Activated CD4-positive, alpha-beta T cell treated with anti-CD3 and anti-CD28 coated beads, Interleukin-2, amount 10 ng/mL, durations not matched to agents 24 days and 14 days (primary cell): Measurements from ENCODE around the gene ATP2B2. TPM values are rescaled to one million over a fixed set of nuclear protein-coding genes. Genes with fewer than 3 reads are reported as not detected.

Experiments
- DNase-seq: peaks from one replicate; pipeline ENCODE4 v3.0.0; 2022
- H3K27ac Mint-ChIP-seq: one replicate; pipeline ENCODE4 v1.8.0; 2022; ENCODE audit warnings: mild to moderate bottlenecking, mixed read lengths
- H3K27me3 Mint-ChIP-seq: one replicate; pipeline ENCODE4 v1.8.0; 2022; ENCODE audit warnings: mixed read lengths
- H3K36me3 Mint-ChIP-seq: one replicate; pipeline ENCODE4 v1.8.0; 2022; ENCODE audit warnings: low read depth, mild to moderate bottlenecking, mixed read lengths
- H3K4me1 Mint-ChIP-seq: one replicate; pipeline ENCODE4 v1.8.0; 2021; ENCODE audit warnings: mixed read lengths
- H3K4me3 Mint-ChIP-seq: one replicate; pipeline ENCODE4 v1.8.0; 2022; ENCODE audit warnings: mild to moderate bottlenecking, moderate library complexity, mixed read lengths
- H3K9me3 Mint-ChIP-seq: one replicate; pipeline ENCODE4 v1.8.0; 2021; ENCODE audit warnings: mixed read lengths
- intact Hi-C: fragments of 100-400 bp; cut with micrococcal nuclease; formaldehyde crosslinking; loops from one replicate; pipeline ENCODE4 v1.15.1; 2023
- total RNA-seq: library from RNA; stranded (reverse); gene quantifications from 2 replicates; pipeline ENCODE4 v1.2.3, GENCODE V29; 2022

Gene ATP2B2
- total RNA-seq, 1 donor from 2014 or later: not detected

- H3K27ac Mint-ChIP-seq: no peak overlapping the region
- H3K9me3 Mint-ChIP-seq: no peaks in the 10 kb centered on the region
- H3K4me3 Mint-ChIP-seq: no peak overlapping the region
- H3K4me1 Mint-ChIP-seq: no peaks in the 10 kb centered on the region
- H3K36me3 Mint-ChIP-seq: no peaks in the 10 kb centered on the region
- DNase-seq: no peak
- H3K27me3 Mint-ChIP-seq: peaks cover 13% of the 10 kb centered on the region
- intact Hi-C loops: no loop called here
Measured at GRCh38 chr3:10501664-10502052, 3.7 kb downstream of the ATP2B2 start.

DNA sequence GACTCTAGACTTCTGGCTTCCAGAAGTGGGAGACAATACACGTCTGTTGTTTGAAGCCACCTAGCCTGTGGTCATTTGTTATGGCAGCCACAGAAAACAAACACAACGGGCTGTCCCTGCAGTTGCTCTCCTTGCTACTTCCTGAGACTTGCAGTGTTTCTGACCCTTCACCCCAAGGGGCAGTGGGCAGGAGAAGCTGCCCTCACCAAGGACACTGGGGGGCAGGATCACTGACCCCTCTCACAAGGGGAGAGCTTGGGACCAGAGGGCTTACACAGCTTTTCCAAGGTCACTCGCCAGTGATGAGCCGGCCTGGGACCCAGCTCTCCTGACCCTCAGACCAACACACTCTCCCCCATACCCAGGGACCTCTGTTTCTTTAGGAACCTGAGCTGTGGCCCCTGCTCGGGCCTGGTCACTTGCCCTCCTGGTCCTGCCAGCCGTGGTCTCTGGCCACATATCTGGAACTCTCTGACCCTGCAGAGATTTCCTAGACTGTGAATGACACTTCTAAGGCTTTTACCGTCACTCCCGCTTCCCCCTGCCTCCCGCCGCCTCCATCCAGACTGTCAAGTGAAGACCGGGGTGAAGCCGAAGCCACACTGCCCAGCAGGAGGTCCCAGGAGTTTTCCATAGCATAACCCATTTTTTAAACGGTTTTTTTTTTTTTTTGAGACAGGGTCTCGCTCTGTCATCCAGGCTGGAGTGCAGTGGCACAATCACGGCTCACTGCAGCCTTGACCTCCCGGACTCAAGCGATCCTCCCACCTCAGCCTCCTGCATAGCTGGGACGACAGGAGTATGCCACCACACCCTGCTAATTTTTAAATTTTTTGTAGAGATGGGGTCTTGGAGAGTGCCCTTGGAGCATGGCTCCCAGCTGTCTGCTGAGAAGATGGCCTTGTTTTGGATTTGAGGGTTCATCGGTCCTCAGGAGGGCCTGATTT lies 4.4 kb downstream of the ATP2B2 start:
- H3K9me3 Mint-ChIP-seq: no peaks in the 10 kb centered on the region
- H3K27me3 Mint-ChIP-seq: peaks cover 15% of the 10 kb centered on the region
- H3K4me1 Mint-ChIP-seq: no peaks in the 10 kb centered on the region
- no peaks in the 10 kb centered on the region for H3K36me3 Mint-ChIP-seq
- intact Hi-C loops: no loop called here
- H3K27ac Mint-ChIP-seq: no peak overlapping the region
- DNase-seq: no peak
- H3K4me3 Mint-ChIP-seq: no peak overlapping the region

DNA sequence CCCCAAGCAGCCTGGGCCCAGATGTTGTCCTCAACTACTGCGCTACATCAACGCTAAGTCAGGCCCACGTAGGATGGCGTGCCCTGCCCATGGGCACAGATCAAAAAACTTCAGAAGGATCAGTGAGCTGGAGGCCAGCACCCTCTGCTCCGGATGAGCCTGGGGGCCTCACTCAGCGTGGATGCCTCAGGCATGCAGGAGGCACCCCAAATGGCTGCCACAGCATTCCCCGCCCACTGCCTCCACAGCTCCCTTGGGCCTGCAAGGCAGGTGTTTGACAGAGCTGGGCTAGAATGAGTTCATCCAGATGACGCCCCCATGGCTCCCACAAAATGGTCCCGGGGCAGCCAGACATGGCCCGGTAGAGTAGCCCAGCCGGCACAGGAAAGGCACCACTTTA lies 7.1 kb downstream of the ATP2B2 start:
- Mint-ChIP-seq H3K9me3 (no peaks in the 10 kb centered on the region), H3K36me3 (no peaks in the 10 kb centered on the region), H3K27me3 (peaks cover 3% of the 10 kb centered on the region), H3K4me1 (no peaks in the 10 kb centered on the region), H3K4me3 (no peak overlapping the region), H3K27ac (no peak overlapping the region)
- intact Hi-C loops: no loop called here
- DNase-seq: no peak

GRCh38 chr3:10497439-10497838 lies 7.9 kb downstream of the ATP2B2 start:
- H3K4me3 Mint-ChIP-seq: no peak overlapping the region
- no peaks in the 10 kb centered on the region for H3K36me3 Mint-ChIP-seq
- intact Hi-C loops: no loop called here
- peaks cover 3% of the 10 kb centered on the region for H3K27me3 Mint-ChIP-seq
- DNase-seq: no peak
- no peaks in the 10 kb centered on the region for H3K9me3 Mint-ChIP-seq
- no peaks in the 10 kb centered on the region for H3K4me1 Mint-ChIP-seq
- H3K27ac Mint-ChIP-seq: no peak overlapping the region

GRCh38 chr3:10496121-10496863 lies 9.1 kb downstream of the ATP2B2 start:
- H3K4me3 Mint-ChIP-seq: no peak overlapping the region
- no peaks in the 10 kb centered on the region for H3K4me1 Mint-ChIP-seq
- H3K9me3 Mint-ChIP-seq: no peaks in the 10 kb centered on the region
- no peaks in the 10 kb centered on the region for H3K36me3 Mint-ChIP-seq
- peaks cover 3% of the 10 kb centered on the region for H3K27me3 Mint-ChIP-seq
- H3K27ac Mint-ChIP-seq: no peak overlapping the region
- intact Hi-C loops: no loop called here
- no peak for DNase-seq

DNA sequence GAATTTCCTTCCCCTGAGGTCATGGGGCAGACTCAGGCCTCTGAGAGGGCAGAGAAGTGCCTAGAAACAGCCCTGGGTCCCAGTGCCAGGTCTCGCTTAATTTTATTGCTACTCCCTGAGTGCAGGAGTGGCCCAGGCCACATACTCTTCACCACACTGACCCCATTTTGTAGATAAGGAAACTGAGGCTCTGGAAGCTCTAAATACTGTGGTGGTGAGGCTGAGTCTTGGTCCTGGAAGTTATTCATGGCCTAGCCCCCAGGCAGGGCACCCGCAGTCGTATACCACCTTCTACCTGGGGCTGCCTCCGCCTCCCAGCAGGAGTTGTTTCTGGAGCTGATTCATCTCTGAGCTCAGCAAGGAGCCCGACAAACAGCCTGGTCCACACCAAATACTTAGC lies 9.8 kb downstream of the ATP2B2 start:
- Mint-ChIP-seq H3K27me3 (peaks cover 3% of the 10 kb centered on the region), H3K9me3 (no peaks in the 10 kb centered on the region), H3K4me1 (no peaks in the 10 kb centered on the region), H3K4me3 (no peak overlapping the region), H3K27ac (no peak overlapping the region), H3K36me3 (no peaks in the 10 kb centered on the region)
- intact Hi-C loops: no loop called here
- no peak for DNase-seq

GRCh38 chr3:10495003-10495402 lies 10.4 kb downstream of the ATP2B2 start:
- H3K9me3 Mint-ChIP-seq: no peaks in the 10 kb centered on the region
- H3K4me1 Mint-ChIP-seq: no peaks in the 10 kb centered on the region
- H3K36me3 Mint-ChIP-seq: no peaks in the 10 kb centered on the region
- peaks cover 4% of the 10 kb centered on the region for H3K27me3 Mint-ChIP-seq
- no peak for DNase-seq
- H3K4me3 Mint-ChIP-seq: no peak overlapping the region
- no peak overlapping the region for H3K27ac Mint-ChIP-seq
- intact Hi-C loops: no loop called here

- no peaks in the 10 kb centered on the region for H3K9me3 Mint-ChIP-seq
- H3K27ac Mint-ChIP-seq: no peak overlapping the region
- H3K36me3 Mint-ChIP-seq: no peaks in the 10 kb centered on the region
- H3K4me1 Mint-ChIP-seq: no peaks in the 10 kb centered on the region
- peaks cover 5% of the 10 kb centered on the region for H3K27me3 Mint-ChIP-seq
- no peak for DNase-seq
- intact Hi-C loops: no loop called here
- no peak overlapping the region for H3K4me3 Mint-ChIP-seq
Measured at GRCh38 chr3:10494180-10494579, 11.2 kb downstream of the ATP2B2 start.

DNA sequence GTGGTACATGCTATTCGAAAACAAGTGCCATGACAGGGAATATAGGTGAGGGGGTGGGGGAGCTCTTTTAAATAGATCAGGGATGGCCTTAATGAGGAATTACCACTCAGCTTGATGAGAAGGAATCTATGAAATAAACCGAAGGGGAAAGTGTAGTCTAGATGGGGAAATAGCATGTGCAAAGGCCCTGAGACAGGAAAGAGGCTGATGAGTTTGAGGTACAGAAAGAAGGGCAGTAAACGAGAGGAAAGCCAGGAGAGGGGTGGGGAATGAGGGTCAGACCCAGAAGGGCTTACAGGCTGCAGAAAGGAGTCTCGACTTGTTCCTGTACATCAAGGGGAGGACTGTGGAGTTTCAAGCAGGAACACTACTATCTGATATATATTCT lies 12.2 kb downstream of the ATP2B2 start:
- Mint-ChIP-seq H3K27me3 (peaks cover 5% of the 10 kb centered on the region), H3K27ac (no peak overlapping the region), H3K36me3 (no peaks in the 10 kb centered on the region), H3K4me1 (no peaks in the 10 kb centered on the region), H3K9me3 (no peaks in the 10 kb centered on the region), H3K4me3 (no peak overlapping the region)
- DNase-seq: no peak
- intact Hi-C loops: no loop called here

- H3K4me1 Mint-ChIP-seq: no peaks in the 10 kb centered on the region
- no peaks in the 10 kb centered on the region for H3K36me3 Mint-ChIP-seq
- no peak overlapping the region for H3K27ac Mint-ChIP-seq
- no peaks in the 10 kb centered on the region for H3K9me3 Mint-ChIP-seq
- intact Hi-C loops: no loop called here
- no peak overlapping the region for H3K4me3 Mint-ChIP-seq
- no peak for DNase-seq
- peaks cover 5% of the 10 kb centered on the region for H3K27me3 Mint-ChIP-seq
Measured at GRCh38 chr3:10492364-10493201, 12.8 kb downstream of the ATP2B2 start.

GRCh38 chr3:10489746-10490483 lies 15.5 kb downstream of the ATP2B2 start:
- peaks cover 3% of the 10 kb centered on the region for H3K27me3 Mint-ChIP-seq
- intact Hi-C loops: no loop called here
- H3K36me3 Mint-ChIP-seq: no peaks in the 10 kb centered on the region
- no peak overlapping the region for H3K27ac Mint-ChIP-seq
- H3K9me3 Mint-ChIP-seq: no peaks in the 10 kb centered on the region
- H3K4me1 Mint-ChIP-seq: no peaks in the 10 kb centered on the region
- DNase-seq: no peak
- H3K4me3 Mint-ChIP-seq: no peak overlapping the region

- Mint-ChIP-seq H3K36me3 (no peaks in the 10 kb centered on the region), H3K4me3 (no peak overlapping the region), H3K27ac (no peak overlapping the region), H3K27me3 (peaks cover 2% of the 10 kb centered on the region), H3K9me3 (no peaks in the 10 kb centered on the region), H3K4me1 (no peaks in the 10 kb centered on the region)
- intact Hi-C loops: no loop called here
- no peak for DNase-seq
Measured at GRCh38 chr3:10487988-10488633, 17.3 kb downstream of the ATP2B2 start.

DNA sequence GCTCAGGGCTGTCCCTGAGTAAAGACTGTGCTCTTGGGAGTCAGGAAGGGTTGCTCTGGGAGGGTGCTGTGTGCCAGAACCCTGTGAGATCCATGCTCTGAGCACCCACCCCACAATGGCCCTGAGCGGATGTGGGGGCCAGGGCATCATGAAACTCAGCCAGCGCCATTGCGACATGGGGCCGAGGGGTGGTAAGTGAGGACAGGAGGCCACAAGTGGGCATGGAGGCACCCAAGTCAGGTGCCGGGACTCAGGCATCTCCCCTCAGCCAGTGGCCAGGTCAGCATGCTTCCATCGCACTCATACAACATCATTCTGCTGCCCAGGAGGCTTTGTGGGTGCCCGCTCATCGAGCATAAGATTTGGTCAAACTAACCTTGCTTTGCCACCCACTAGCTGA lies 19.6 kb downstream of the ATP2B2 start:
- Mint-ChIP-seq H3K9me3 (no peaks in the 10 kb centered on the region), H3K27me3 (peaks cover 2% of the 10 kb centered on the region), H3K4me3 (no peak overlapping the region), H3K27ac (no peak overlapping the region), H3K4me1 (no peaks in the 10 kb centered on the region), H3K36me3 (no peaks in the 10 kb centered on the region)
- intact Hi-C loops: no loop called here
- no peak for DNase-seq
